HEK293 (cell line): ENCODE measurements around the gene CACNA1H.

Experiments used
- CTCF ChIP-seq: fragments of 450-650 bp; formaldehyde crosslinking; IDR thresholded peaks from 2 replicates; pipeline ENCODE4 v1.5.1; 2016; ENCODE audit warnings: missing biosample characterization, missing genetic modification characterization
- ELK4 ChIP-seq: IDR thresholded peaks from 2 replicates; pipeline ENCODE4 v1.6.1; 2011; ENCODE audit warnings: mild to moderate bottlenecking, low read depth, low read length, borderline replicate concordance
- KLF1 ChIP-seq: fragments of 450-650 bp; formaldehyde crosslinking; IDR thresholded peaks from 2 replicates; pipeline ENCODE4 v1.5.1; 2016; ENCODE audit warnings: missing biosample characterization, missing genetic modification characterization
- MZF1 ChIP-seq: fragments of 450-650 bp; formaldehyde crosslinking; IDR thresholded peaks from 2 replicates; pipeline ENCODE4 v1.5.1; 2017; ENCODE audit warnings: missing biosample characterization, missing genetic modification characterization, borderline replicate concordance
- OSR2 ChIP-seq: fragments of 450-650 bp; formaldehyde crosslinking; IDR thresholded peaks from 2 replicates; pipeline ENCODE4 v1.5.1; 2016; ENCODE audit warnings: missing biosample characterization, missing genetic modification characterization
- SCRT1 ChIP-seq: fragments of 450-650 bp; formaldehyde crosslinking; IDR thresholded peaks from 2 replicates; pipeline ENCODE4 v1.5.1; 2016; ENCODE audit warnings: missing biosample characterization, missing genetic modification characterization, borderline replicate concordance
- SP2 ChIP-seq: fragments of 450-650 bp; formaldehyde crosslinking; IDR thresholded peaks from 2 replicates; pipeline ENCODE4 v1.5.1; 2016; ENCODE audit warnings: missing biosample characterization, missing genetic modification characterization
- SP7 ChIP-seq: fragments of 450-650 bp; formaldehyde crosslinking; IDR thresholded peaks from 2 replicates; pipeline ENCODE4 v1.5.1; 2016; ENCODE audit warnings: missing biosample characterization, missing genetic modification characterization
- TCF7L2 ChIP-seq: IDR thresholded peaks from 2 replicates; pipeline ENCODE4 v1.6.1; 2011; ENCODE audit warnings: low read depth, mild to moderate bottlenecking, inconsistent platforms, low read length, moderate library complexity, borderline replicate concordance
- WT1 ChIP-seq: fragments of 450-650 bp; formaldehyde crosslinking; IDR thresholded peaks from 2 replicates; pipeline ENCODE4 v1.5.1; 2016; ENCODE audit warnings: missing biosample characterization, missing genetic modification characterization
- ZBTB10 ChIP-seq: fragments of 450-650 bp; formaldehyde crosslinking; IDR thresholded peaks from 2 replicates; pipeline ENCODE4 v1.5.1; 2016; ENCODE audit warnings: missing biosample characterization, missing genetic modification characterization
- ZBTB26 ChIP-seq: fragments of 450-650 bp; formaldehyde crosslinking; optimal IDR thresholded peaks from 2 replicates; pipeline ENCODE3; 2016; ENCODE audit warnings: missing biosample characterization, mild to moderate bottlenecking, missing genetic modification characterization
- ZBTB44 ChIP-seq: fragments of 450-650 bp; IDR thresholded peaks from 2 replicates; pipeline ENCODE4 v1.5.1; 2018; ENCODE audit warnings: missing biosample characterization, mild to moderate bottlenecking, missing genetic modification characterization
- ZFP41 ChIP-seq: fragments of 450-650 bp; formaldehyde crosslinking; IDR thresholded peaks from 2 replicates; pipeline ENCODE4 v1.5.1; 2016; ENCODE audit warnings: missing biosample characterization, missing genetic modification characterization, borderline replicate concordance
- ZNF146 ChIP-seq: fragments of 450-650 bp; formaldehyde crosslinking; IDR thresholded peaks from 2 replicates; pipeline ENCODE4 v1.5.1; 2016; ENCODE audit warnings: missing biosample characterization, missing genetic modification characterization
- ZNF16 ChIP-seq: fragments of 450-650 bp; formaldehyde crosslinking; IDR thresholded peaks from 2 replicates; pipeline ENCODE4 v1.5.1; 2016; ENCODE audit warnings: low read depth, missing biosample characterization, missing genetic modification characterization
- ZNF184 ChIP-seq: fragments of 450-650 bp; IDR thresholded peaks from 2 replicates; pipeline ENCODE4 v1.5.1; 2018; ENCODE audit warnings: missing biosample characterization, mild to moderate bottlenecking, missing genetic modification characterization
- ZNF280D ChIP-seq: fragments of 450-650 bp; formaldehyde crosslinking; IDR thresholded peaks from 2 replicates; pipeline ENCODE4 v1.5.1; 2016; ENCODE audit warnings: missing biosample characterization, missing genetic modification characterization
- ZNF324 ChIP-seq: fragments of 450-650 bp; formaldehyde crosslinking; IDR thresholded peaks from 2 replicates; pipeline ENCODE4 v1.5.1; 2016; ENCODE audit warnings: missing biosample characterization, missing genetic modification characterization
- ZNF354C ChIP-seq: fragments of 450-650 bp; formaldehyde crosslinking; IDR thresholded peaks from 2 replicates; pipeline ENCODE4 v1.5.1; 2016; ENCODE audit warnings: missing biosample characterization, missing genetic modification characterization, low read depth, borderline replicate concordance
- ZNF510 ChIP-seq: fragments of 450-650 bp; formaldehyde crosslinking; IDR thresholded peaks from 2 replicates; pipeline ENCODE4 v1.5.1; 2018; ENCODE audit warnings: mild to moderate bottlenecking, missing genetic modification characterization, missing biosample characterization; ENCODE audit not compliant: insufficient replicate concordance
- ZNF544 ChIP-seq: fragments of 450-650 bp; formaldehyde crosslinking; IDR thresholded peaks from 2 replicates; pipeline ENCODE4 v1.5.0; 2017; ENCODE audit warnings: missing biosample characterization, missing genetic modification characterization
- ZNF600 ChIP-seq: fragments of 450-650 bp; formaldehyde crosslinking; IDR thresholded peaks from 2 replicates; pipeline ENCODE4 v1.5.1; 2016; ENCODE audit warnings: missing biosample characterization, missing genetic modification characterization
- ZNF624 ChIP-seq: fragments of 450-650 bp; formaldehyde crosslinking; IDR thresholded peaks from 2 replicates; pipeline ENCODE4 v1.5.1; 2017; ENCODE audit warnings: missing biosample characterization, missing genetic modification characterization
- ZNF660 ChIP-seq: fragments of 450-650 bp; IDR thresholded peaks from 2 replicates; pipeline ENCODE4 v1.5.1; 2018; ENCODE audit warnings: missing biosample characterization, mild to moderate bottlenecking, missing genetic modification characterization
- ZNF768 ChIP-seq: fragments of 450-650 bp; formaldehyde crosslinking; IDR thresholded peaks from 2 replicates; pipeline ENCODE4 v1.5.1; 2018; ENCODE audit warnings: missing biosample characterization, mild to moderate bottlenecking, missing genetic modification characterization
- ZSCAN18 ChIP-seq: fragments of 450-650 bp; formaldehyde crosslinking; IDR thresholded peaks from 2 replicates; pipeline ENCODE4 v1.5.1; 2016; ENCODE audit warnings: missing biosample characterization, missing genetic modification characterization

CACNA1H gene

GRCh38 chr16:1194665-1195392 is 41.9 kb downstream of the CACNA1H start (continued):
- TF ChIP-seq ZNF16 (no peak), ZNF354C (no peak), CTCF (tag by site-specific recombination) (peak; percentile 81), ZNF280D (tag by site-specific recombination) (no peak), ZNF624 (tag by site-specific recombination) (no peak), ZBTB44 (tag by site-specific recombination) (no peak), ZFP41 (no peak), ZBTB10 (tag by site-specific recombination) (peak; percentile 37; the same call in 1 of the 2 replicates), ZNF184 (no peak), TCF7L2 (no peak), SCRT1 (tag by site-specific recombination) (no peak), MZF1 (tag by site-specific recombination) (no peak), ZNF146 (tag by site-specific recombination) (no peak), ZBTB26 (tag by site-specific recombination) (peak; percentile 44), KLF1 (peak; percentile 98), SP7 (no peak), ELK4 (no peak), ZNF324 (tag by site-specific recombination) (no peak), ZNF768 (tag by site-specific recombination) (no peak), ZNF510 (tag by site-specific recombination) (no peak), ZNF544 (tag by site-specific recombination) (no peak), ZSCAN18 (tag by site-specific recombination) (no peak), SP2 (tag by site-specific recombination) (no peak), ZNF660 (peak; percentile 37; the same call in 1 of the 2 replicates), OSR2 (tag by site-specific recombination) (no peak), ZNF600 (tag by site-specific recombination) (peak; percentile 80), WT1 (tag by site-specific recombination) (no peak)
